GM04503 (cell line): ENCODE data around the gene PEX6.

Source experiments
- DNase-seq: peaks from one replicate; pipeline ENCODE4 v3.0.0-alpha.2; 2012; ENCODE audit warnings: low read depth

PEX6 gene

DNA sequence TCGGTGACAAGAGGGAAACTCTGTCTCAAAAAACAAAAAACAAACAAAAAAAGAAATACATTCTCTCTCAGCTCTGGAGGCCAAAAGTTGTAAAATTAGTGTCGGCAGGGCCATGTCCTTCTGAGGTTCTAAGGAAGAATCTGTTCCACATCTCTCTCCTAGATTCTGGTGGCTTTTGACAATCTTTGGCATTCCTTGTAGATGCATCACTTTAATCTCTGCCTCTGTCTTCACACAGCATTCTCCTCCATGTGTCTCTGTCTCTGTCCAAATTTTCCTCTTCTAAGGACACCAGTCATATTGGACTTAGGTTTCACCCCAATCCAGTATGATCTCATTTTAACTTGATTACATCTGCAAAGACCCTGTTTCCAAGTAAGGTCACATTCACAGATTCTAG lies 14.5 kb upstream of the PEX6 start:
- DNase-seq: no peak

DNA sequence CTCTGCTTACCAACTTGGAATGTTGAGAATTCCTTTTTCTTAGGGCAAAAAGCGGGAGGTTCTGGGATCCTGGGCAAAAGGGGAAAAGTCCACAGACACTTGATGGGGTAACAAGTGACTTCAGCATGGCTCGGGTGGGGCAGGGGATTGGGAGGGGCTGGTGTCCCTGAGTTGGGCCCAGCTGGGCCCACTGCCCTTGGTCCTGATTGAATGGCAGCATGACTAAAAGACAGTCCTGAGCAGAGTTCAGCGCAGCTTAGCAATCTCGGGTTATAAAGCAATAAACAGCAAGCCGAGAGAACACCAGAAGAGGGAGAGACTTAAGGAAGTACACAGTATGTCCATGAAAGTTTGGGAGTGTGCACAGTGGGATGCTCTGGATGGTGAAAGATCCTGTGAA lies 10.9 kb upstream of the PEX6 start:
- DNase-seq: no peak

- DNase-seq: no peak
Measured at GRCh38 chr6:42988486-42989020, 9.6 kb upstream of the PEX6 start.

DNA sequence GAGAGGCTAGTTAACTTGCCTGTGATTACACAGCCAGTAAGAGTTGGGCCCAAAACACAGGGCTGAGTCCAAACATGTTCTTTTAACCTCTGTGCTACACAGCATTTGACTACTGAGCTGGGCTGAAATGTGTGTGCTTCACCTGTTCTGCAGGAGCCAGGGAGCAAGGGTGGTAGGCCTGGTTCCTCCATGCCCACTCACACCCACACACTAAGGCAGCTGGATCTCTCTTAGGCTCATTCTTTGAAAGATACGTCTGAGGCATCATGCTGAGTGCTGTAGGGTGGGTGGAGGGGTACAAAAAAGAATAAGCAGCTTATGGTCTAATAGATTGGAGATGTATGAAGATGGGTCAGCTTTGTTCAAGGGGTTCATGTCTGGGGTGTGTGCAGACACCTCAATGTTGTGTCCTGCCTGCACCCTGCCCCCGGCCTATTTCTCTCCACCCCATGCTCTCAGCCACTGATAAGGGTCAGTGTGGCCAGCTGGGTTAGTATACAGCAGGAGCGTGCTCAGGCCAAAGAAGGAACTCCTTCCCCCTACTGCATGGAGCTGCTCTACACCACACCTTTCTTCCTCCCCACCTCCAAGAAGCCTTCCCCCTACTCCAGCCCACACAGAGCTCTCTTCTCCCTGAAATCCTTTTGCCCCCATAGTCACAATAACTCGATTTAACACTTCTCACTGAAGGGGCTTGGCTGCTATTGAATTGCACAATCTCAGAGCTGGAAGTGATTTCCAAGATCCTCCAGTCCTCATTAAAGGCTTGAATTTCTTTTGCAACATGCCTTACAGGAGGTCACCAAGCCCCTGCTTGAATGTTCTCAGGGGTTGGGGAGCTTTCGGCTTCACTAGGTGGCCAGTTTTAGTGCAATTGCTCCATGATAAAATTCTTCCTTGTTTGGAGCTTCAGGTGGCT lies 8.8 kb upstream of the PEX6 start:
- no peak for DNase-seq

DNA sequence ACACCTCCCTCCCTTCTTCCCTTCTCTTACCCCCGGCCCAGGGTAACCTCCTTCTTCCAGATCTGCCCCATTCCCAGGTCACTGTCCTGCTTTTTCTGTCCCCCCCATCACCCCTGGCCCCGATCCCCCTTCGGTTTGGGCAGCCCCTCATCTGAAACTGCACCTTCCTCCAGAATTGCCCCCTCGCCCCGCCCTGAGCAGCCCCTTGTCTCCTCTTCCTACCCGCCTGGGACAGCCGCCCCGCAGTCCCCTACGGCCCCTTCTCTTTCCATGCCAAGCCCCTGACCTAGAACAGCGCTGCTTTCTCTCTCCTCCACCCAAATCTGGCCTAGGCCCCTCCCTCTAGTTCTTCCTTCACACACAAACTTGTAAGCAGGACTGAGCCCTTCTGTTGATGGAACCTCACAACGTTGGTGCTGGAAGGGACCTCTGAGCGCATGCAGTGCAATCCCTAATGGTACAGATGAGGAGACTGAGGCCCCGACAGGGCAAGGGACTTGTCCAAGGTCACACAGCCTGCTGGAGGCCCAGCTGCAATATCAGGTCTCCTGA lies 6.0 kb upstream of the PEX6 start:
- no peak for DNase-seq

DNA sequence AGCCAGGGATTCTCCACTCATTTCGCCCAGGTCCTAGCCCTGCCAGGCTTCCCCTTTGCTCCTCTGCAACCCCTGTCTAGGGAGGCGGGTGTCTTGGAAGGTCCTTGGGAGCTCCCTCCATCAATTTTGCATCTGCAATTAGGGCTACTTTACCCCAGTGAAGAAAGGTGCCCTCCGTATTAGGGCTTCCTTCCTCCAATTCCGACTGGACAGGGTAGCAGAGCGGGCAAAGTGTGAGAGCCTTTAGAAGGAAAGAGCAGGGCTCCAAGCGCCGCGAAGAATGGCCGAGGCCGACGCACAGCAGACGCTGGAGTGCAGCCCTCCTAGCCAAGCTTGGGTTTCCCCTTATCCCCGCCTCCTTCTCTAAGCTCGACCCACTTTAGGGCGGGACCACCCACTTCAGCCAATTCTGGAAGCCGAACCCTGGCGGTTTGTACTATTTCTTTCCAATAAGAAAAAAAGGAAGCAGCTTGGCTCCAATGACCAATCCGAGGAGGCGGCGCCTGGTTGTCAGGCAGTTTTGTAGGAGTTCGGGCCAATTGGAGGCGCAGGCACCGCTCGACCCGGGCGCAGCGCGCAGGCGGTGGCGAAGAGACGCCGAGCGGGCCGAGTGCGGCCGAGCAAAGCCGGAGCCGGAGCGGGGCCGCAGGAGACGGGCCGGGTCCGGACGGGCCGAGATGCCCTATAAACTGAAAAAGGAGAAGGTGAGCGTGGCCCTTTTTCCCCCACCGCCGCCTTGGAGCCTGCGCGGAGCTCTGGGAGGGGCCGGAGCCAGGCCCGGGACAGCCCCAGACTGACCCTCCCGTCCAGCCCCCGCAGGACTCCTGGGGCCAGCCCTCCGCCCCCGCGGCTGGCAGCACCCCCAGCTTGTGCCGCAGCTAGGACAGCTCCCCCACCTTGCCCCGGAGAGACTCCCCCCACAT lies 5.3 kb upstream of the PEX6 start, which contains the start of gene PPP2R5D:
Gene PPP2R5D (plus strand): TSS at position 570 of the 923 bp plus-strand sequence. CDS start 108 bp downstream, at position 678.
- peak; percentile 96 for DNase-seq

DNA sequence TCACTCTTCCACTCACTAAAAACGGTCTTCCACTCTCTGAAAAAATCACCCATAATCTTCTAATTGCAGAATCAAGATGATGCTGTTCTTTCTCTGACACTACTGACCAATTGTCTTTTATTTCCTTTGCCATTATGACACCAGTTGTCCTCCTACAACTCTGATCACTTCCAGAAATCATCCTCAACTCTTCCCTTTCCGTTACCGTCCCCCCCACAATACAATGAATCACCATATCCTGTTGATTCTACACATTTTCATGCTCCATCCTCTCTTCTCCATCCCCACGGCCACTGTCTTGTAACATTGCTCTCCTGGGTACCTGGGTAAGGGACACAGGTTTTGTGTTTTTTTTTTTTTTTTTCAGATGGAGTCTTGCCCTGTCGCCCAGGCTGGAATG lies 2.9 kb upstream of the PEX6 start:
- no peak for DNase-seq

GRCh38 chr6:42979523-42980177 lies 669 bp upstream of the PEX6 start:
- no peak for DNase-seq

DNA sequence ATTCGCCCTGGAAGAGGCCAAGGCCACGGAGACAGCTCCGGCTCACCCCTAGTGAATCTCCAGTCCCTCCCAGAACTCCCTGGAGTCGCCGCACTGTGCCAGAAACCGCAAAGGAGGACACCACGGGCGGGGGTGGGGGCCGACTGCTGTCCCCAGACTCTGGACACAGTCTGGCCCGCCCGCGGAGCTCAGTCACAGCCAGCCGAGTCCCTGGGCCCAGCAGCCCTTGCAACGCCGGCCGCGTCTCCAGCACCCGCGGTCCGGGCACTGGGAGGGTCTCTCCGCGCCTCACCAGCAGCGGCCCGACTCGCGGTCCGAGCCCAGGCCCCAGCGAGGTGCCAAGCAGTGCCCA lies 518 bp downstream of the PEX6 start:
- DNase-seq: no peak

GRCh38 chr6:42974919-42975505 lies 4.0 kb downstream of the PEX6 start:
- DNase-seq: no peak

- no peak for DNase-seq
Measured at GRCh38 chr6:42973926-42974325, 5.1 kb downstream of the PEX6 start.

GRCh38 chr6:42971746-42972327 lies 7.1 kb downstream of the PEX6 start:
- no peak for DNase-seq

GRCh38 chr6:42970871-42971612 lies 7.9 kb downstream of the PEX6 start:
- no peak for DNase-seq

DNA sequence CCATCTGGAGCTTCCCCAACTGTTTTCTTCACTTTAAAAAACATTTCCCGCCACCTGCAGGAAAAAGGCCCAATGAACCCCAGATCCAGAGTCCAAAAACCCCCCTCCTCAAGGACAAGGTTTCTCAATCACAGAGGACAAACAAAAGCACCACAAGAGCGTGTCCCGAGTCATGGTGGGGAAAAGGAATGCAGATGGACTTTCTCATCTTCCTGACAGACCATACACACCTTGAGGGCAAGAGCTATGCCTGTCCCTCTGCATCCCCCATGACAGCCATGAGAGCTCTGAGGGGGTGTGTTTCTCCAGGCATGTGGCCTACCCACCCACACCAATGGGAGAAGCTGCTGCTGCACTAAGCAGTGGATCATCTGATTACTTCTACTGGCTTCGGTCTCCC lies 9.0 kb downstream of the PEX6 start:
- DNase-seq: no peak

GRCh38 chr6:42969431-42969830 lies 9.6 kb downstream of the PEX6 start:
- no peak for DNase-seq

DNA sequence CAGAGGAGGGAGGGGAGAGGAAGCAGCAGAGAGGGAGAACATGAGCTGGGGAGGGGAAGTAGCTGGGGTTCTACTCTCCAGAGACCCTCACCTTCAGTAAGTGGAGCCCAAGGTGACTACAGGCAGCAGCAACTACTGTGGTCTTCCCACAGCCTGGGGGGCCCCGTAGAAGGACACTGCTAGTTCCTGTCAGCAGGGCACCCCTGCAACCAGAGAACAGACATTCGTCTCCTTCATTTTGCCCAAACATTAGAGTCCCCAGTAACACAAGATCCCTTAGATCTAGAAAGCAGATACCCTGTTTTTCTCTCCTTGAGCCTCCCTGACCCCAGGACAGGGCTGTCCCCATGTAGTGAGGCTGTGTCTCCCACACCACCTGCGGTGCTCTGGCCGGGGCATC lies 10.2 kb downstream of the PEX6 start:
- DNase-seq: no peak

- DNase-seq: no peak
Measured at GRCh38 chr6:42968126-42968701, 10.8 kb downstream of the PEX6 start.

GRCh38 chr6:42967228-42967627 lies 11.8 kb downstream of the PEX6 start:
- no peak for DNase-seq

- no peak for DNase-seq
Measured at GRCh38 chr6:42966571-42966970, 12.4 kb downstream of the PEX6 start.
